Inflammatory macrophage treated with lipopolysaccharide for 1 hour (primary cell): ENCODE results near the gene EPHB4.

Source experiments
- DNase-seq, 2 donors: peaks; one replicate each; pipeline ENCODE4 v3.0.0-alpha.2; 2020 to 2022

Gene EPHB4

DNA sequence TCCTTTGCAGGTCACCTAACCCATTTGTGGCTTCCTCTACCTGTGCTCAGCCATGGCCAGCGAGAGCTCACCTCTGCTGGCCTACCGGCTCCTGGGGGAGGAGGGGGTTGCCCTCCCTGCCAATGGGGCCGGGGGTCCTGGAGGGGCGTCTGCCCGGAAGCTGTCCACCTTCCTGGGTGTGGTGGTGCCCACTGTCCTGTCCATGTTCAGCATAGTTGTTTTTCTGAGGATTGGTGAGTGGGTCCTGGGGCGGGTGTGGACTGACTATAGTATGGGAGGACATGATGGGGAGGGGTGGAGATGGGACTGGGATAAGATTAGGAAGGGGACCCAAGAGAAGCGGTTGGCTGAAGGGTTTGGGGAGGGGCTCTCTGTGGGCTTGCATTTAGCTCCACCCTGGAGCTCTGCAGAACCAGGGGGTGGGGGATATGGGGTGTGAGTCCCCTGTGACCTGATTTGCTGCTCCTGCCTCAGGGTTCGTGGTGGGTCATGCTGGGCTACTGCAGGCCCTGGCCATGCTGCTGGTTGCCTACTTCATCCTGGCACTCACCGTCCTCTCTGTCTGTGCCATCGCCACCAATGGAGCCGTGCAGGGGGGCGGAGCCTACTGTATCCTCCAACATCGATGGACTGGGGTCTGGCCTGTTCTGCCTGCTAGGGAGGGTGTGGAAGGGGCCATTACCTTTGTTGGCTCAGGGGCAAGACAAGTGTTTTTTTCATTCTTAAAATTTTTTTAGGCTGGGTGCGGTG lies 27.0 kb upstream of the EPHB4 start:
- no peak for DNase-seq

GRCh38 chr7:100852048-100852872 lies 24.9 kb upstream of the EPHB4 start, which contains the start of gene SLC12A9:
Gene SLC12A9, plus strand, starts transcription at chr7:100852713. Its CDS starts 1,485 bp downstream, at chr7:100854198.
- peak; percentile 90 to 91 for DNase-seq

- no peak for DNase-seq
Measured at GRCh38 chr7:100847360-100847759, 20.0 kb upstream of the EPHB4 start.

DNA sequence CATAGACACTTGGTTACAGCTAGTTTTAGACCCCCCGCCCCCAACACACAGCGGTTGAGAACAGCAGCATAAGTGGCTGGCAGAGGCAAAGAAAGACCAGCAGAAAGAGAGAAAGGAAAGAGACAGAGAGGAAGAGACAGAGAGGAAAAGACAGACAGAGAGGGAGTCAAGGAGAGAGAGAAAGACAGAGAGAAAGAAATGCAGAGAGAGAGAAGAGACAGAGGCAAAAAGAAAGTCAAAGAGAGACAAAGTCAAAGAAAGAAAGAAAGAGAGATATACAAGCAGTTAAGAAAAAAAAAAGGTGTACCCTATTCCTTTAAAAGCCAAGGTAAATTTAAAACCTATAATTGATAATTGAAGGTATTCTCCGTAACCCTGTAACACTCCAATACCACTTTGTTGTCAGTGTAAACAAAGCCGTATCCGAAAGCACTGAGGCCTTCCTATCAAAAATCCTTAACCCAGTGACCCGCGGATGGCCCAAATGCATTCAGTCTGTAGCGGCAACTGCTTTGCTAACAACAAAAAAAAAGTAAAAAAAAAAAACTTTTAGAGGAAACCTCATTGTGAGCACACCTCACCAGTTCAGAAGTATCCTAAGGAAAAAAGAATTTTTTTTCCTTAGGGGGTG lies 13.3 kb upstream of the EPHB4 start:
- no peak for DNase-seq

DNA sequence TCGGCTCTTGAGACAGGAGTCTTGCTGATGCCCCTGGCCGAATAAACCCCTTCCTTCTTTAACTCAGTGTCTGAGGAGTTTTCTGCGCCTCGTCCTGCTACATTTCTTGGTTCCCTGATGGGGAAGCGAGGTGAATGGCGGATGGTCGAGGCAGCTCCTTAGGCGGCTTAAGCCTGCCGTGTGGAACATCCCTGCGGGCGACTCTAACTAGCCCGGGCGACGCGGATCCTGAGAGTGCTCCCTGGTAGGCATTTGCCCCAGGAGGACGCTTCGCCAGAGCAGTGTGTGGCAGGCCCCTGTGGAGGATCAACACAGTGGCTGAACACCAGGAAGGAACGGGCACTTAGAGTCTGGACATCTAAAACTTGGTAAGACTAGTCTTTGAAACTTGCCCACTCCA lies 12.0 kb upstream of the EPHB4 start:
- no peak for DNase-seq

- DNase-seq, result peak; percentile 77 to 80
Measured at GRCh38 chr7:100837099-100837836, 9.9 kb upstream of the EPHB4 start.

- DNase-seq, result no peak
Measured at GRCh38 chr7:100836812-100837098, 9.4 kb upstream of the EPHB4 start.

DNA sequence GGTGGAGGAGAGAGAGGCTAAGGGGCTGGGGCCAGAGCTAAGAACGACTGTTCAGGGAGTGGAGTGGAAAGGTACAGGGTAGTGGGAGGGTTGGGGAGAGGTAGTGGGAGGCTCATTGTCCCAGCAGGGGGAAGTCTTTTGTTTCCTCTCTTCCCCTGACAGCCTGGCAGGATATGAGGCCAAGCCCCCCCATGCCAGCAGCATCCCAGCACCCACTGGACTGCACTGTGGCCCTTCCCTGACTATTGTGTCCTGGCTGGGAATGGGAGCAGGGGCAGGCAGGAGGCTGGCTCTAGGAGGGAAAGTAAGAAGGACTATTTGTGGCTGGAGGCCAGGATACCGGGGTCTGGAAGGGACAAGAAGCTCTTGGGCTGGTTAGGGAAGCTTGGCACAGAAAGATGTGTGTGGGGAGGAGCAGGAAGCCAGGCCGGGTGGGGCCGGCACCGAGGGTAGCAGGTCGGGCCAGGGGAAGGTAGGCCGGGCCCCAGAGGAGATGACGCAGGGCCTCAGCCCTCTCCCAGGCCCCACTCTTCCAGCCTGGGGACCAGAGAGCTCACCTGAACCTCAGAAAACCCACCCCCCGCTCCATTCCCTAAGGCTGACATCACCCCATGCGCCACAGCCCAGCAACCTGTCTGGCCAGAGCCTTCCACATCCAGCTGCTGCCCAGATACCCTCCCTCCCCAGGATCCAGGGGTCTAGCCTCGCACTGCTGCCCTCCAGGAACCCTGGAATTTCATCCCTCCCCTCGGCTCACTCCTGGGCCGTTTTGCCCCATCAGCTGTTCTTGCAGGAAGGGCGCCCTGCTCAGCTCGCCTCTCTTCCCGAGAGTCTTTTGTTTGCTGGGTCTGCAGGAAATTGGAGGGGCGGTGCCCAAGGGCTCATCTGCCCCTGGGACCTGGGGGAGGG lies 8.8 kb upstream of the EPHB4 start:
- no peak for DNase-seq

- no peak for DNase-seq
Measured at GRCh38 chr7:100832281-100832633, 4.9 kb upstream of the EPHB4 start.

- DNase-seq, result no peak
Measured at GRCh38 chr7:100830396-100830795, 3.1 kb upstream of the EPHB4 start.

GRCh38 chr7:100829150-100829716 lies 1.9 kb upstream of the EPHB4 start:
- DNase-seq, result no peak

DNA sequence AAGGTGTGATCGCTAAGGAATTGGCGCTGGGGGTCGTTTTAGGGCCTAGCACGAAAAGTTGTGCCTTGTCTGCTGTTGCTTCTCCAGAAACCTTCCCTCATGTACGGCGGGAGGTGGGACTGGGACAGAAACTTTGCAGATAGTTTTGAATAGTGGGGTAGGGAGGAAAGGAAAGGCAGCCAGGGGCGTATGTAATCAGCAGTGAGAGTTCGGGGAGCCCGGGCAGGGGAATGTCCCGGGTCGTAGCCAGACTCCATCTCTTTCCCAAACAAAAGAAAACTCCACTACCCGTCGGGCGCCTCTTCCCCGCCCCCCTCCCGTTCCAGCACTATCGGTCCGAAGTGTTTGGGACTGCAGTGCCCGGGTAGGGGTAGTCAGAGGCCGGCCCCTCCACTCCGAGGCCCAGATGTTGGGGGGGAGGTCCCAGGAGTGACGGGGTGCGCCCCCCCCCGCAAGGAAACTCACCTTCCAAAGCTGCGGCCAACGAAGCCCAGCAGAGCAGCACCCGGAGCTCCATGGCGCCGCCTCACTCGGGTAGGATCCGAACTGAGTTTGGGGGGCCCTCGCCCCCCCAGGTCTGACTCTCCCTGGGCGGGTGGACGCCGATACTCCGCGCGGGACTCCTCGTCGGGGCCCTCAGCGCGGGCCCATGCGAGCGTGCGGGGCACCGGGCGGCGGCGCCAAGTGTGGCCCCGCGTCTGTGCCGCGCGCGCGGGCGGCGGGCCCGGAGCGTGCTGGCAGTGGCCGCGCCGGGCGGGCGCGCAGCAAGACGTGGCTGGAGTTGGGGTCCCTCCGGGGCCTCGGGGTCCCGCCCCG lies 601 bp downstream of the EPHB4 start:
- no peak for DNase-seq

DNA sequence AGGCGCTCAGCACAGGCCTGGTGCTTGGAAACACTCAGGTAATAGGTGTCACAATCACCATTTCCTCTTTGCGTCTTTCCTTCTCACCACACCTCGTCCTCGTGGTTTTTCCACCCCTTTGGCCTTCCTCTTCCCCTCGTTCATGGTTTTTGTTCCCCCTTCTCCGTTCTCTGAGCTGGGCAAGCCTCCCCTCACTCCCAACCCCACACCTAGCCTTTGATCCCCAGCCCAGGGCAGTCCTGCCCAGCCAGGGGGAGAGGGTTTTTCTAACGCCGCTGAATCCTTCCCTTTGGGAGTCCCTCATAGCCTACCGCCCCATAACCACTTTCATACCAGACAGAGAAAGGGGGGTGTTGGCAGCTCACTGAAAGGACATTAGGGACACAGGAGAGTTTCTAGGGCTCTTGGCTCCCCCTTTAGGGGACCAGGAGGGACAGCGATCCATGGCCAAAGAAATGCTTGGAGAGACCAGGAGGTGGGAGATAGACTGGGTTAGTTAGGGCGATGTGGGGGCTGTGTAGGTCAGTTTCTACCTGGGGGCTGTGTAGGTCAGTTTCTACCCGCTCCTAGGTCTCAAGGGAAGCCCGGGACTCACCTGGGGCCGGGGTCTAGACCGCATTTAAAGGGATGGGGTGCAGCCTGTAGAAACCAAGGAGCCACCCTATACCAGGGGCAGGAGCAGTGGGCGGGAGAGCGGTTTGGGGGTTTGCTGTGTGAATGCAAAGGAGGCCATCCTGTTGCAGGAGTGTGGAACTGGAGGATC lies 1.4 kb downstream of the EPHB4 start:
- DNase-seq, result no peak

DNA sequence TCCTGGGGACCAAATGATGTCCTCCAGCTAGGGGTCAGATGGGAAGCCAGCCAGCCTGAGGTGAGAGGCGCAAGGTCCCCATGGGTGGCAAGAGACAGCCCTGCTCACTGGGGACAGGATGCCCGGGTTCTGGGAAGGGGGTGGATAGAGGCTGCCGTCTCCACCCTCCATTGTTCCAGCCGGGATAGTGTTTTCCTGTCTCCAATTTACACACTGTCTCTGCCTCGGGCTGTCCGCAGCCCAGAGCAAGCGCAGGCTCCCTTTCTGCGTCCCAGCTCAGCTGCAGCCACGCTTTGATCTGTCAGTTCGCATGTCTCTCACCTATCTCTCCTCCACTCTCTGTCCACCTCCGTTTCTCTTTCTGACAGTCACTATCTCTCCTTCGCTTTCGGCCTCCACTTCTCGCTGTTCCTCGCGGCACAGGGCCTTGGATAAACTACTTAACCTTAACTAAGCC lies 2.1 kb downstream of the EPHB4 start:
- no peak for DNase-seq

- no peak for DNase-seq
Measured at GRCh38 chr7:100824499-100825214, 2.7 kb downstream of the EPHB4 start.

- DNase-seq, result no peak
Measured at GRCh38 chr7:100823534-100823933, 3.8 kb downstream of the EPHB4 start.

DNA sequence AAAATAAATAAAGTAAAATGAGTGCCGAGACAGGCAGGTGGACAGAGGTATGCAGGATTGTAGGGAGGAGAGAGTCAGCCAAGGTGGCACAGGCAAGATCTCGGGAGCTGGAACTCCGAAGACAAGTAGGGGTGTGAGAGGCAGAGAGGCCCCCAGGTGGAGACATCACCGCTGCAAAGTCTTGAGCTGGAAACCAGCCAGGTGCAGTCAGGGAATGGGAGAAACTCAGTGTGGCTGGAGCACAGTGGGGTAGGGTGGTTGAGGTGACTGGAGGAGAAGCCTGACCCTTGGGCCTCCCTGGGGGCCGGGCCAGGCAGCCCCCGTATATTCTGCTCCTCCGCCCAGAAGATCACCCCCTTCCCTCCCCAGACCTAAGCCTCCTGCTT lies 4.2 kb downstream of the EPHB4 start:
- DNase-seq, result no peak

DNA sequence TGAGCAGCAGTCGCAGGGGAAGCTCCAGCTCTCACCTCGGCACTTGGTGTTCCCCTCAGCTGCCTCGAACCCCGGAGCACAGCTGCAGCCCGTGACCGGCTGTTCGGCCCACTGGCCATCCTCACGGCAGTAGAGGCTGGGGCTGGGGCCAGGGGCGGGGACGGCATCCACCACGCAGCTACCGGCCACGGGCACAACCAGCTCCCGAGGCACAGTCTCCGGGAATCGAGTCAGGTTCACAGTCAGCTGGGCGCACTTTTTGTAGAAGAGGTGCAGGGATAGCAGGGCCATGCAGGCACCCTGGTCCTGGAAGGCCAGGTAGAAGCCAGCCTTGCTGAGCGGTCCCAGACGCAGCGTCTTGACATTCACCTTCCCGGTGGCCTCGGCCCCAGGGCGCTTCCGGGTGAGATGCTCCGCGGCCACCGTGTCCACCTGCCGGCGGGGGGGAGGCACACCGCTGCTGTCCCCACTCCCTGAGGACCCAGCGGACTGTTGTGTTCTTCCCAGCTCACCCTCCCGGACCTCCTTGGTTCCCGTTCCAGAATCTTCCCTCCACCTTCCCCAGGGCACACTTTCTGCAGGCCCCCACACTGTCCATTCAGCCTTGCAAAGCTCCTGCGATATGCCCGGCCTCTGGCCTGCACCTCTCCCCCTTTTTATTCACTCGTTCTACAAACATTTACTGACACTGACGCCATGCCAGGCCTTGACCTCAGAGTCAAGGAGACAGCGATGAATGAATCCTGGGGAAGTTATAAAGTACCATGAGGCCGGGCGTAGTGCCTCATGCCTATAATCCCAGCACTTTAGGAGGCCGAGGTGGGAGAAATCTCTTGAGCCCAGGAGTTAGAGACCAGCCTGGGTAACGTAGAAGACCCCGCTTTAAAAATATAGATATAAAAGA lies 4.8 kb downstream of the EPHB4 start:
- DNase-seq, result no peak
